ACHN (cell line): ENCODE measurements around the gene USP44.

Experiments used
- DNase-seq: peaks from one replicate; pipeline ENCODE4 v3.0.0-alpha.2; 2015
- in situ Hi-C: cut with HindIII; loops from 2 replicates; pipeline ENCODE4 v1.10.0; 2017; ENCODE audit warnings: low sequenced_read_pairs, low pct_ligation_motif_present, low pct_unique_long_range_greater_than_20kb

USP44 gene

GRCh38 chr12:95549392-95550084, 1.7 kb downstream of the USP44 start:
- in situ Hi-C loops = no loop called here
- no peak for DNase-seq

DNA sequence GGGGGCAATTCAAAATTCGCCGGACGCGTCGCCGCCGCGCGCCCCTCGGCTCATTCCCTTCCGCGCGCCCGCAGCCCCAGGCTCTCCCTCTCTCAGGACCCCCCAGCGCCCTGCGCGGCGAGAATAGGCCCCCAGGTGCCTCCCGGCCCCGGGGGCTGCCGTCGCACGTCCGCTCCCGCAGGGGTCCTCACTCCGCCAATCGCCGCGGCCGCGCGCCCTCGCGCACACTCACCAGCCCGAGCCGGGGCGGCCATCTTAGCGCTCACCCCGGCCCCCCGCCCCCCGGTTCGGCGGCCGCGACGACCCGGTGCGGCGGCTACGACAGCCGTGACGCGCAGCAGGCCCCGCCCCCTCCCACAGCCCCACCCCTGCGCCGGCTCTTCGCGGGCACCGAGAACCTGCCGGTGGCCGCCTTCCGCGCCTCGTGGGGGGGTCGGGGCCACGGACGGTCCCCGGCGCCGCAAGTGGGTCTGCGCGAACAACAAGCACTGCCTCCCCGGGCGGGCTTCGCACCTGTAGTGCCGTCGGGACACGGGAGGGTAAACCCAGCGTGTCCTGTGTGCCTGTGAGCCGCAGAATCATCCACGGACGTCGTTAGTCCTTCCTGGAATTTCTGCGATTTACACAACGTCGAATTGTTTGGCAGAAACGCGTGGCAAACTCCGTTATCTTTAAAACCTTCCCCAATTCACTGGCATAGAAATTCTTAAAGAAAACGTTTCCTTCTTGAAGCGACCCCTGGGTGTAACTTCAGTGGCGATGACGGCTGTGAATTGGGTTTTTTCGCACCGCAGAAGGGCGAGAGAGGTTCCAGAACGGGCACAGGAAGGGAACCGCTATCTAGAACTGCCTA, 2.5 kb downstream of the USP44 start:
- peak; percentile 65 for DNase-seq
- in situ Hi-C loops = no loop called here

DNA sequence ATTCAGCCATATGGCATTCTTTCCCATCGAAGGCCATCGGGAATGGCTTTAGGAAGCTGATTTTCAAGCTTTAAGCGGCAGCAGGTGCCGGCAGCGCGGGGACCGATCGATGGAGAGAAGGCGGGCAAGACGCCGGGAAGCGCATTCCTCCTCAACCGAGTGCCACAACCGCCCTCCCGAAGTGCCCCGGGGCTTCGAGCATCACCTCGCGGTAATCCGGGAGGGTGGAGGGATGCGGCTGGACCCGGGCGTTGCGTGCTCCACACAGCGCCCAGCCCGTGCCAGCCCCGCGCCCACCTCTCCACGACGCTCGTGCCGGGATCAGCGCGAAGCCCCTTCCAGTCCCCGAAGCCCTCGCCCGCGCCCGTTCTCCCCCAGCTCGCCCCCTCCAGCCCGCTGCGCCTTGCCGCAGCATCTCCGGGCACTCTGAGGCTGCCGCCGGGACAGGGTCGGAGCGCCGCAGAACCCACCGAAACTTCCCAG, 3.2 kb downstream of the USP44 start:
- DNase-seq = peak; percentile 51
- in situ Hi-C loops = no loop called here

- in situ Hi-C loops = no loop called here
- DNase-seq = peak; percentile 30
Observed at GRCh38 chr12:95547522-95548055, 3.7 kb downstream of the USP44 start.

DNA sequence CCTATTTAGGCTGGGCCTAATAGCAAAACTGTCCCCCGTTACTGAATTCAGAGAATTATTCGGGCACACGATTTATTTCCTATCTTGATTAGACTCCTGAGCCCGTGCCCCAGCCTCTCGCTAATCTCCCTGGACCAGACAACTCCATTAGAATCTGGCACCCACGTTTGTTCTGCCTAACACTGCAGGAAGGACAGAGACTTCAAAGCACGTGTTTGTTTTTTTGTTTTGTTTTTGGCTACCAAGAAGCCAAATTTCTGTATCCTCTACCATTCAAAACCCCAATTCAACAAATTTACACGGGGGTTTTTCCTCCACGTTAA, 4.8 kb downstream of the USP44 start:
- DNase-seq = no peak
- in situ Hi-C loops = no loop called here

DNA sequence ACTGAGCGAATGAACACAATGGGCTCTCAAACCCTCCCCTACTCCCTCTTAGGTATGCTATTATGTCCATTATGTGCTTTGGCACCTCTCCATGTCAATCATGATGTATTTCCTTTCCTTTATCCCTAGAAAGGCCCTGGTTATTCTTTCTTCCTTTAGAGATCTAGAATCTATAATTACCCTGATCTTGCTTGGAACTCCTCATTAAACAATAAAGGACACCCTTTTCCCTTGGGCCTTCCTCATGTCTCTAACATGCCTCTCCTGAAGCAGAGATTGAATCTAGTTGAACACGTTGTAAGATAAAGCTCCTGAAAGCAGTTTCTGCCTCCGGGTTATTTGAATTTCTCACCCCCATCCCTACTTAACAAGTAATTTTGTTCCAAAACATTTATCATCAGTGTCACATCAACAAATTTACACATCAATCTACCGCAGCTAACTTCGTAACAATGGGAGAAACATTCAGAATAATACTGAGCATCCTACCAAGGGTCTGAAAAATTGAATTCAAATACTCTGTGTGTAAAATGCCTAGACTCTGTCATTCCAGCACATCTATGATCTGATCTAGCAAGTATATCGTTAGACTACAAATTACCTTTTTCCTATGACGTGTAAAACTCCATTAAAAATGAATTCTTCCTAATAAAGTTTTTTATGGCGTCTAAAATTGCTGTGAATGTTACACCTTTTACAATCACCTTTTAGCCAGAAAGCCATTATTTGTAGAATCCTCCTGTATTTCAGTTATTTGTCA, 5.4 kb downstream of the USP44 start:
- in situ Hi-C loops = no loop called here
- DNase-seq = no peak

- in situ Hi-C loops = no loop called here
Observed at GRCh38 chr12:95545303-95545702, 6.0 kb downstream of the USP44 start.

GRCh38 chr12:95544756-95545155, 6.5 kb downstream of the USP44 start:
- no peak for DNase-seq
- in situ Hi-C loops = no loop called here

More at GRCh38 chr12:95545303-95545702, 6.0 kb downstream of the USP44 start:
- no peak for DNase-seq

- in situ Hi-C loops = no loop called here
- DNase-seq = no peak
Observed at GRCh38 chr12:95543305-95543704, 8.0 kb downstream of the USP44 start.

DNA sequence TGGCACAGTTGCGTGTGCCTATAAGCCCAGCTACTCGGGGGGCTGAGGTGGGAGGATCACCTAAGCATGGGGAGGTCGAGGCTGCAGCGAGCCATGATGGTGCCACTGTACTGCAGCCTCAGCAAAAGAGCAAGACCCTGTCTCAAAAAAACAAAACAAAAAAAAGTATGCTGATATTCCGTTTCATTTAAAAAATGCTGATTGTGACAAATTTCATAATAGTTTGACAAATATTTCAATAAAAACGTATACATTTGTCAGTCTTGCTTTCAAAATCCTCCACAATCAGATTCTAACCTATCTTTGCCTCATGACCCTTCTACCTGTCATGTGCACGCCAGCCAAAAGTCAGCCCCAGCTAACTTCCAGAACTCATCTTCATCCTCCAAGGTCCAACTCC, 9.8 kb downstream of the USP44 start:
- in situ Hi-C loops = no loop called here
- DNase-seq = no peak

GRCh38 chr12:95538656-95539055, 12.6 kb downstream of the USP44 start:
- in situ Hi-C loops = no loop called here
- no peak for DNase-seq

DNA sequence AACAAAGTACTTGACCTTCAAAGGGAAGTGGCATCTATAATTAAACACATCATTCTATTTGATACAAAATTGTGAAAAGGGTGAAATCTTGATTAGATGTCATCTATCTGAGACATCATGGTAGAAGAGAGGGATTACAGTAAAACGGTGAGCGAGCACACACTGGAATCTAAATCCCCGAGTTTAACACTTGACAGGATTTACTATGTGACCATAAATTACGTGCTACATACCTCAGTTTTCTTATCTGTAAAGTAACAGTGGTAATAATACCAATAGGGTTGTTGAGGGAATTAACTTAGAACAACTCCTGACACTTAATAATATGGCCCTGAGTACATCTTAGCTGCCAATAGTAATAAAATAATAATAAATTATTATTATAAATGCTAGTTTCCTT, 13.3 kb downstream of the USP44 start:
- no peak for DNase-seq
- in situ Hi-C loops = no loop called here

GRCh38 chr12:95533985-95534384, 17.3 kb downstream of the USP44 start:
- in situ Hi-C loops = no loop called here

DNA sequence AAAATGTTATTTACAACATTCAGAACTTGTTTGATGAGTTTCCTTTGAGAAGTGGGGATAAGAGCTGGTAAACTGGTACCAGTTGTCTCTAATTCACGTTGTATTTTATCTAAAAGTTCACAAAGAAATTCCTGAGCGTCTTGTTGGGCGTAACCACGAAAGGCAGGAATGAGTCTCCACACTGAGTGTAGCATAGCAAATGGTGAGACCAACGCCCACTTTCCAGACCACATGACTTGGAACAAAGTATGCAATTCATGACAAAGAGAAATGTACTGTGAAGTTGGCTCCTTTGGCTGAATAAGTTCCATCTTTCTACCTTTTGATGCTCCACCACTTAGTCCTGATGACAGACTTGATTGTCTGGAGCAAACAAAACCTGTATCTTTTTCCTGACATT, 18.4 kb downstream of the USP44 start:
- DNase-seq = no peak

More at GRCh38 chr12:95533985-95534384, 17.3 kb downstream of the USP44 start:
- DNase-seq = no peak

GRCh38 chr12:95529693-95530225, 21.5 kb downstream of the USP44 start:
- in situ Hi-C loops = no loop called here
- DNase-seq = no peak

More for the DNA sequence above, 18.4 kb downstream of the USP44 start:
- in situ Hi-C loops = no loop called here

- in situ Hi-C loops = no loop called here
- DNase-seq = no peak
Observed at GRCh38 chr12:95528431-95528830, 22.8 kb downstream of the USP44 start.

GRCh38 chr12:95522692-95523091, 28.6 kb downstream of the USP44 start:
- in situ Hi-C loops = no loop called here
- no peak for DNase-seq

GRCh38 chr12:95520816-95521215, 30.5 kb downstream of the USP44 start:
- DNase-seq = no peak
- in situ Hi-C loops = no loop called here

GRCh38 chr12:95518944-95519343, 32.3 kb downstream of the USP44 start:
- in situ Hi-C loops = no loop called here
- DNase-seq = no peak
